SK-N-MC (cell line): ENCODE data around the gene HDAC1.

Source experiments
- EZH2 ChIP-seq: fragments of 200-600 bp; sonication (generic); IDR thresholded peaks from one replicate; pipeline ENCODE4 v1.6.1; 2017; ENCODE audit warnings: antibody characterized with exemption
- FOXP2 ChIP-seq: optimal IDR thresholded peaks from 2 replicates; pipeline ENCODE3; 2011; ENCODE audit warnings: mild to moderate bottlenecking, moderate library complexity; ENCODE audit not compliant: insufficient read depth; ENCODE audit errors: extremely low read length, control extremely low read depth
- POLR2AphosphoS5 ChIP-seq: IDR thresholded peaks from 2 replicates; pipeline ENCODE4 v1.6.1; 2012; ENCODE audit warnings: mild to moderate bottlenecking, low read depth, low read length, borderline replicate concordance

DNA sequence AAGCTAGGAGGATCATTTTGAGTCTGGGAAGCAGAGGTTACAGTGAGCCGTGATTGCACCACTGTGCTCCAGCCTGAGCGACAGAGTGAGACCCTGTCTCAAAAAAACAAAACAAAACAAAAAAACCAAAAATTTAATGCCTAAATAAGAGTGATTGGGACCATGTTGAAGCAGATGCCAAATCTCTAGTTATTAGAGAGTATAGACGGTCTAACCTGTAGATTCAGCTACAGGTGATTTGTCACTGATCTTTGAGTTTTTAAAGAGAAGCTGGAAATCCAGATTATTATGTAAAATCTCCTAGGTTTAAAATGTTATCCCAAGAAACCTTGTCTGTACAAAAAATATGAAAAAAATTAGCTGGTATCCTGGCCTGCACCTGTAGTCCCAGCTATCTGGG lies 11.5 kb downstream of the HDAC1 start:
- TF ChIP-seq EZH2 (no peak), FOXP2 (no peak), POLR2AphosphoS5 (no peak)
